NCI-H2171 (cell line): ENCODE data around the gene ZNF57.
"Not testable (repeated sequence)": the region's sequence is repeated elsewhere in the genome, so short reads cannot be mapped to it uniquely, and the experiment has no call there.

ENCODE experiments used
- DNase-seq: peaks from one replicate; lab custom pipeline; 2025; lab: John Stamatoyannopoulos, UW

Gene ZNF57

GRCh38 chr19:2896694-2897093 is 4.0 kb upstream of the ZNF57 start:
- no peak for DNase-seq

- DNase-seq, result no peak
Observed at GRCh38 chr19:2902590-2903218, 2.0 kb downstream of the ZNF57 start.

- not testable (repeated sequence) for DNase-seq
Observed at GRCh38 chr19:2903326-2903725, 2.6 kb downstream of the ZNF57 start.

GRCh38 chr19:2905918-2906519 is 5.3 kb downstream of the ZNF57 start:
- DNase-seq, result no peak

GRCh38 chr19:2906631-2907195 is 6.0 kb downstream of the ZNF57 start:
- DNase-seq, result no peak

- DNase-seq, result no peak
Observed at GRCh38 chr19:2912306-2912705, 11.6 kb downstream of the ZNF57 start.

GRCh38 chr19:2917275-2918184 is 16.8 kb downstream of the ZNF57 start:
- no peak for DNase-seq

- DNase-seq, result no peak
Observed at GRCh38 chr19:2922987-2923386, 22.3 kb downstream of the ZNF57 start.

GRCh38 chr19:2923510-2923909 is 22.8 kb downstream of the ZNF57 start:
- peak; percentile 71 for DNase-seq

GRCh38 chr19:2926341-2927031 is 25.8 kb downstream of the ZNF57 start:
- no peak for DNase-seq

- no peak for DNase-seq
Observed at GRCh38 chr19:2927032-2927430, 26.3 kb downstream of the ZNF57 start.

GRCh38 chr19:2933490-2933910 is 32.8 kb downstream of the ZNF57 start:
- no peak for DNase-seq

- DNase-seq, result not testable (repeated sequence)
Observed at GRCh38 chr19:2935863-2936262, 35.1 kb downstream of the ZNF57 start.

GRCh38 chr19:2942928-2943640 is 42.4 kb downstream of the ZNF57 start:
- DNase-seq, result no peak

- no peak for DNase-seq
Observed at GRCh38 chr19:2944403-2944774, 43.7 kb downstream of the ZNF57 start.

GRCh38 chr19:2944775-2945574 is 44.2 kb downstream of the ZNF57 start, which contains the start of gene ZNF77:
ZNF77 (minus strand) TSS chr19:2944971; CDS start chr19:2944840, 131 bp downstream.
- DNase-seq, result peak; percentile 98

GRCh38 chr19:2945575-2946184 is 45.0 kb downstream of the ZNF57 start:
- no peak for DNase-seq

- DNase-seq, result no peak
Observed at GRCh38 chr19:2949939-2950285, 49.2 kb downstream of the ZNF57 start.

GRCh38 chr19:2950286-2951124 is 49.8 kb downstream of the ZNF57 start:
- DNase-seq, result peak; percentile 97
